Activated naive CD8-positive, alpha-beta T cell (primary cell): ENCODE results near the gene CNTROB.
A peak's percentile ranks its signal among the peaks of the same experiment; 100 is the strongest.

Source experiments
- H3K27ac Mint-ChIP-seq: one replicate; pipeline ENCODE4 v1.8.0; 2021; ENCODE audit warnings: mixed read lengths
- H3K27me3 Mint-ChIP-seq: one replicate; pipeline ENCODE4 v1.8.0; 2021; ENCODE audit warnings: mixed read lengths
- H3K36me3 Mint-ChIP-seq: one replicate; pipeline ENCODE4 v1.8.0; 2021; ENCODE audit warnings: mixed read lengths
- H3K4me1 Mint-ChIP-seq: one replicate; pipeline ENCODE4 v1.8.0; 2021; ENCODE audit warnings: low read depth, mixed read lengths
- H3K4me3 Mint-ChIP-seq: one replicate; pipeline ENCODE4 v1.8.0; 2021; ENCODE audit warnings: mild to moderate bottlenecking, mixed read lengths
- H3K9me3 Mint-ChIP-seq: one replicate; pipeline ENCODE4 v1.8.0; 2021; ENCODE audit warnings: low read depth, mixed read lengths

Gene CNTROB

DNA sequence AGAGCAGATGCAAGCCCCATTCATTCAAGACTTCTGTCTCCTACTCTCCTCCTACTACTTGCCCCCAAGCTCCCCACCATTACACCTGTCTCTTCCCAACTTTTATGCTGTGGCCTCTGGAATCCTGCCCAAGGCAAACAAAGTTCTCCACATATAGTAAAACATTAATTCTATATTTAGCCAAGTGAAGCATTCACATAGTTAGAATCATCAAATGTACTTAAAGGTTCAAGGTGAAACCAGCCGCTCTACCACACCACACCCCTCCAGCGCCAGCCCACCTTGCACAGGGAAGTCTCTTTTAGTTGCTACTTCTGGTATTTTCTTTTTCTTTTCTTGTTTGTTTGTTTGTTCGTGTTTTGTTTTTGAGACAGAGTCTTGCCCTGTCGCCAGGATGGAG is 45.0 kb downstream of the CNTROB start:
- H3K36me3 Mint-ChIP-seq, result peaks cover 13% of the 10 kb centered on the region
- no peaks in the 10 kb centered on the region for H3K27me3 Mint-ChIP-seq
- peaks cover 13% of the 10 kb centered on the region for H3K9me3 Mint-ChIP-seq
- H3K4me3 Mint-ChIP-seq, result no peak overlapping the region
- no peak overlapping the region for H3K27ac Mint-ChIP-seq
- no peaks in the 10 kb centered on the region for H3K4me1 Mint-ChIP-seq

DNA sequence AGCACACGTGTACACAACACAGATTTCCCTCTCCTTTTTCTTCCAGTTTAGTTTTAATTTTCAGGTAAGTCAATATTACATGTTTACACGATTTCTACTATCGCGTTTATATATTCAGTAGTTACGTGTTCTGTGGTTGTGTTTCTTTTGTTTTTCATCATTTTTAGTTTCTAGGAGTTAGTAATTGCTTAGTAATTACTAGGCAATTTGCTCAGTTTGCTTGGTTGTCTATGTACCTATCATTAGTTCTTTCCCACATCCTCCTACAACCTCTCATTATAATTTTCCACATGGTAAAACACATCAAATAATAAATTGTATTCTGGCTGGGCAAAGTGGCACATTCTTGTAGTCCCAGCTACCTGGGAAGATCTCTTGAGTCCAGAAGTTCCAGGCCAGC is 45.8 kb downstream of the CNTROB start:
- H3K36me3 Mint-ChIP-seq, result peaks cover 13% of the 10 kb centered on the region
- H3K9me3 Mint-ChIP-seq, result peaks cover 13% of the 10 kb centered on the region
- peaks cover 2% of the 10 kb centered on the region for H3K27me3 Mint-ChIP-seq
- no peak overlapping the region for H3K27ac Mint-ChIP-seq
- no peak overlapping the region for H3K4me3 Mint-ChIP-seq
- no peaks in the 10 kb centered on the region for H3K4me1 Mint-ChIP-seq

DNA sequence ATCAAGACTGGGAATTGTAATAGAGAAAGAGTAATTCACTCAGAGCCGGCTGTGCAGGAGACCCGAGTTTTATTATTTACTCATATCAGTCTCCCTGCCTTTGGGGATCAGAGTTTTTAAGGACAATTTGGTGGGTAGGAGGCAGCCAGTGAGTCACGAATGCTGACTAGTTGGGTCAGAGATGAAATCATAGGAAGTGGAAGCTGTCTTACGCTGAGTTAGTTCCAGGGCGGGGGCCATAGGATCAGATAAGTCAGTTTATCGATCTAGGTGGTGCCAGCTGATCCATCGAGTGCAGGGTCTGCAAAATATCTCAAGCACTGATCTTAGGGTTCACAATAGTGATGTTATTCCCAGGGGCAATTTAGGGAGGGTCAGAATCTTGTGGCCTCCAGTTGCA is 50.2 kb downstream of the CNTROB start:
- Mint-ChIP-seq H3K27ac (no peak overlapping the region), H3K36me3 (no peaks in the 10 kb centered on the region), H3K27me3 (peaks cover 2% of the 10 kb centered on the region), H3K4me3 (no peak overlapping the region), H3K9me3 (no peaks in the 10 kb centered on the region), H3K4me1 (no peaks in the 10 kb centered on the region)

DNA sequence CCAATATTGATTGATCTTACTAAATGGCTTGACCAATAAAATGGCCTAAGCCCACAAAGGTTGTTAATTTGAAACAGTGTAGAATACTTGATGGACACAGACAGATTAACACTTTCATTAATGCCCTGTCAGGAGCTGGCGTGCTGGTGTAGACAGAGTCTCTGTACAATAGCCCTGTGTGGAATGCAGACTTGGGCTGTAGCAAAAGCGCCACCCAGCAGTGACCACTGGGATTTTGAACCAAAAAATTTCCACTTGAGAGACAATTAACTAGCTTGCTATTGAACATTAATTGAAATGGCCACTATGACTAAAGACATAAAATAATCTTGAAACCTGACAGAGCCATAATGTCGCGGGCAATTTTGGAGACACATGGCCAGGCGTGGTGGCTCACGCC is 50.7 kb downstream of the CNTROB start:
- Mint-ChIP-seq H3K4me1 (no peaks in the 10 kb centered on the region), H3K27ac (no peak overlapping the region), H3K27me3 (peaks cover 2% of the 10 kb centered on the region), H3K9me3 (no peaks in the 10 kb centered on the region), H3K36me3 (no peaks in the 10 kb centered on the region), H3K4me3 (no peak overlapping the region)

DNA sequence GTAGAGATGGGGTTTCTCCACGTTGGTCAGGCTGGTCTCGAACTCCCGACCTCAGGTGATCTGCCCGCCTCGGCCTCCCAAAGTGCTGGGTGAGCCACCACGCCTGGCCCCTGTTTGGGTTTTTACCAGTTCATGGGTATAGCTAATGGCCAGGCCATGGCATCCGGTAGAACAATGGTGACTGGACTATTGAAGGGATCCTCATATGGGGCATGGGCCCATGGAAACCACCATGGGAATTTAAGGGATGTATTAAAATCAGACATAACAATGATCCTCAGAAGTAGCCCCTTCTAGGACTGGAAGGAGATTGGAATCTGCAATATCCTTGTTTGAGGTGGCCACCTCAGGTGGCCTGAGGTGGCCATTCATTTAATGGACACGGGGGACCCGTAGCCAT is 52.9 kb downstream of the CNTROB start:
- Mint-ChIP-seq H3K9me3 (no peaks in the 10 kb centered on the region), H3K27ac (no peak overlapping the region), H3K4me1 (peaks cover 10% of the 10 kb centered on the region), H3K27me3 (peaks cover 2% of the 10 kb centered on the region), H3K36me3 (no peaks in the 10 kb centered on the region), H3K4me3 (no peak overlapping the region)

DNA sequence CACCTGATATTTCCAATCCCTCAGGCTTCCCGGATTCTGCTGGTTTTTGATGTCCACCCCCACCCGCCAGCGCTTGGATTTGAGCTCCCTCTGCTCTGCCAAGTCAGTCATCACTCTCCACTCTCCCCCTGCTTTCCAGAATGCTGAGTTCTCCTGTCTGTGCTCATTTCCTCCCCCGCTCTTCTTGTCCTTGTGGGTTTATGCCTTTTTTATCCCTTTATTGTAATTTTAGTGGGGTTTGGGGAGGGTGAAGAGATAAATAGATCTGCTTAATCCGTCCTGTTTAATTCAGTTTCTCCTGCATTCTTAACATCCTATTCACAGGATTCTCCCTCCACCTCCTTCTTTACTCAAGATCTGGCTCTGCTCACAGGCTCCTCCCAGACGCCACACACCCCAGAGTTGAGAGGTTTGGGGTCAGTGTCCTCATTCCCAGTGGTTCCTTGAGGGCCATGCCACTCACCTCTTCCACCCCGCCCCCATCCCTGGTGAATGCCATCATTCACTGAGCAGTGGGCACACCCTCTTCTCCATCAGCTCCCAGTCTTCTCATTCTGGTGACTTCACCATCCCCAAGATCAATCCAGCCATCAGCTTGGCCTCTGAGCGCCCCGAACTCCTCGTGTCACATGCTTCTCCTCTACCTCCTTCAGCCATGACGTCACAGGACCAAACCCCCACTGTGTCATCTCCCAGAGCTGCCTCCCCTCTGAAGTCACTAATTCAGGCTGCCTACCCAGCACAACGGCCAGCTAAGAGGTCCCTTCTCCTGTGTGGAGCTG is 55.3 kb downstream of the CNTROB start:
- Mint-ChIP-seq H3K4me3 (no peak overlapping the region), H3K36me3 (no peaks in the 10 kb centered on the region), H3K27ac (no peak overlapping the region), H3K4me1 (peaks cover 20% of the 10 kb centered on the region), H3K27me3 (peaks cover 2% of the 10 kb centered on the region), H3K9me3 (no peaks in the 10 kb centered on the region)

DNA sequence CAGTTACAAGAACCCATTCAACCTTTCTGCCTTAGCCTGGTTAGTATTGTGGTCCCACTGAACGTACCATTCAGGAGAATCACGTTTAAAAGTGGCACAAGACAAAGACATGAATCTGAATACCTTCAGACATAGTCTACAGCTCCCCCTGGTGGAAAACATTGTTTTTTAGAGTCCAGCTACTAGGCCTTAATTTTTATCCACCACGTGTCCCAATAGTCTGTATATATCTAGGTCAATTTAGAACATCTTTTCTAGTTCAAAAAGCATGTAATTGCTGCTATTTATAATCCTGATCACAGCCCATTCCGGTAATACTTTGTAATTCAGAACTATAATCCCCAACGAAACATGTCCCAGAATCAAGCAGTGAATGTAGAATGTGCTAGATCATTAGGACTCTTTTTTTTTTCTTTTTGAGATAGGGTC is 56.8 kb downstream of the CNTROB start:
- Mint-ChIP-seq H3K9me3 (no peaks in the 10 kb centered on the region), H3K27ac (peak overlapping the region; percentile 88), H3K4me3 (peak overlapping the region; percentile 78), H3K36me3 (no peaks in the 10 kb centered on the region), H3K4me1 (peaks cover 20% of the 10 kb centered on the region), H3K27me3 (no peaks in the 10 kb centered on the region)

DNA sequence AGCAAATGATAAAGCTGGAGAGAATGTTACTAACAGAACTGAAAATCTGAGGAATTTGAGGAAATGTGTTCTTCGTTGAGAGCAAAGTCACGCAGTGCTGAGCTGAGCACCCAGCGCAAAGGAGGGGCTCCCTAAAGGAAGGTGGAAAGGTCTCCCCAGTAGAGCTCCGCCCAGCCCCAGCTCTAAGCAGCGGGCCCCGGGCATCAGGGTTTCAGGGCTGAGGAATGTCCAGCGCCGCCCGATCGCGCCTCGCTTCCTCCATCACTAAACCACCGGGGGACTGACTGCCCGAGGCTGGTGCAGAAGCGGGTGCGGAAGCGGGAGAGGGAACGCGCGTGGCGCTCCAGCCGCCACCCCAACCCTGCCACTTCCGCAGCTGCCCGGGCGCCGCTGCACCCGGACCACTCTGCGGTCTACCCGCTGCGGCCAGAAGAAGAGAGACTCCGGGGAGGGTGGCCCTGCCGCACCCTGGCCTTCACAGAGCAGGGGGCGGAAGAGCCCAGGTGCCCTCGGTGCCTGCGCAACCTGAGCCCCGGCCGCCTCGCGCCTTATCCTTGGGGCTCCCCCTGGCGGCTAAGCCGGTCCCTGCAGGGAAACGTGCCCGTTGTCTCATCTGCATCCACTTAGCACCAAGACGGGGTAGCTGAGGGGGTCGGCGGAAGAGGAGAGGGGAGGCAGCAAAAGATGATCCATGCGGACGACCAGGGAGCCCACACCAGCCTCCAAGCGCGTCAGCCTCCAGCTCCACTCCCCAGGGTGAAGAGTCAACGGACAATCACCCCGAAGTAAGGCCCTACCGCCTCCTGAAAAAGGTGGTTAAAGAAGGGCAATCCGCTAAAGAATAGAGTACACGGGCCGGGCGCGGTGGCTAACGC is 58.0 kb downstream of the CNTROB start:
- Mint-ChIP-seq H3K36me3 (no peaks in the 10 kb centered on the region), H3K27me3 (no peaks in the 10 kb centered on the region), H3K9me3 (no peaks in the 10 kb centered on the region), H3K4me1 (peaks cover 20% of the 10 kb centered on the region), H3K27ac (peak overlapping the region; percentile 88), H3K4me3 (peak overlapping the region; percentile 78)

DNA sequence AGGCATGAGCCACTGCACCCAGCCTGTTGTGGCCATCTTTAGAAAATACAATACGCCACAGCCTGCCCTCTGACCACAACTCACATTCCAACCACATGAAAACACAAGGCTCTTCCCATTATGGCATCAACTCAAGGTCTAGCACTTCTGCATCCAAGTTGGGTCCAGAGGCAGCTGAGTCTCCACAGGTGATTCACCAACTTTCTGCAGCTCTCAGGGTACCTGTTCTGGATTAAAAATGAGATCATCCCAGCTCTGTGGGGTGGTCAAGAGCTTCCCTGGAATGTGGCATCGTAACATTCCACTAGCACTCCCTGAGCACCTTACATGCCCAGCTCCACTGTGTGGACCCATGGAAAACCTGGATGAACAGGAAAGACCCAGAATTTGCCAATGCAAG is 60.5 kb downstream of the CNTROB start:
- H3K27ac Mint-ChIP-seq, result no peak overlapping the region
- H3K9me3 Mint-ChIP-seq, result no peaks in the 10 kb centered on the region
- no peaks in the 10 kb centered on the region for H3K27me3 Mint-ChIP-seq
- no peak overlapping the region for H3K4me3 Mint-ChIP-seq
- H3K36me3 Mint-ChIP-seq, result no peaks in the 10 kb centered on the region
- peaks cover 20% of the 10 kb centered on the region for H3K4me1 Mint-ChIP-seq

DNA sequence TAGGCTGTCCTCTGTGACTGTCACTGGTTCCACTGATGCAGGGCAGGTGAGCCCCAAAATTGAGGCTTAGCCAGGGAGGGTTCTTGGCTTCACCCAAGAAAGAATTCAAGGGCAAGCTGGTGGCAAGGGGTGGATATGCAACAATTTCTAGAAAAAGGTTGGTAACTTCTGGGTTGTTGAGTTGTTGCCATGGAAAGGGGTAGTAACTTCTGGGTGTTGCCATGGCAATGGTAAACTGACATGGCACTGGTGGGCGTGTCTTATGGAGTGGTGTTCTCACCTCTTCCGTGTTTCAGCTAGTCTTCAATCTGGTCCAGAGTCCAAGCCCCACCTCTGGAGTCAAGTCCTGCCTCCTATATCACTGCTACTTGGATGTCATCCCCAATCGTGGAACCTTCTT is 60.9 kb downstream of the CNTROB start:
- Mint-ChIP-seq H3K4me3 (no peak overlapping the region), H3K27ac (no peak overlapping the region), H3K4me1 (peaks cover 20% of the 10 kb centered on the region), H3K27me3 (no peaks in the 10 kb centered on the region), H3K9me3 (no peaks in the 10 kb centered on the region), H3K36me3 (no peaks in the 10 kb centered on the region)

DNA sequence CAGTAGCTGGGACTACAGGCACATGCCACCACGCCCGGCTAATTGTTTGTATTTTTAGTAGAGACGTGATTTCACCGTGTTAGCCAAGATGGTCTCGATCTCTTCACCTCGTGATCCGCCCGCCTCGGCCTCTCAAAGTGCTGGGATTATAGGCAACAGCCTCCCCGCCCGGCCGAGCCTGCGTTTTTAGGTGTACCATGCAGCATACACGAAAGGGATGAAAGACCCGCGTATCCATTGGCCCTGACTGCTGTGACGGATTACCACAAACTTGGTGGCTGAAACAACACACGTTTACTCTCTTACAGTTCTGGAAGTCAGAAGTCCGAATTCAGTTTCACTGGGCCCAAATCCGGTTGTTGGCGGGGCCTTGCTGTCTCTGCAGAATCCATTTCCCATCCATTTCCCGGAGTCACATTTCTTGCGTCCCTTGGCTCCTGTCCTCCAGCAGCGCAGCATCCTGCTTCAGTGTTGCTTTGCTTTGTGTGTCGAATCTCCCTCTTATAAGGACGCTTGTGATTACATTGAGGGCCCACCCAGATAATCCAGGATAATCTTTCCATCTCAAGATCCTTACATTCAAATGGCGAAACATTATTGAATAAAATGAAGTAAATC is 62.1 kb downstream of the CNTROB start:
- Mint-ChIP-seq H3K9me3 (no peaks in the 10 kb centered on the region), H3K4me1 (peaks cover 17% of the 10 kb centered on the region), H3K36me3 (no peaks in the 10 kb centered on the region), H3K27me3 (no peaks in the 10 kb centered on the region), H3K4me3 (no peak overlapping the region), H3K27ac (no peak overlapping the region)

DNA sequence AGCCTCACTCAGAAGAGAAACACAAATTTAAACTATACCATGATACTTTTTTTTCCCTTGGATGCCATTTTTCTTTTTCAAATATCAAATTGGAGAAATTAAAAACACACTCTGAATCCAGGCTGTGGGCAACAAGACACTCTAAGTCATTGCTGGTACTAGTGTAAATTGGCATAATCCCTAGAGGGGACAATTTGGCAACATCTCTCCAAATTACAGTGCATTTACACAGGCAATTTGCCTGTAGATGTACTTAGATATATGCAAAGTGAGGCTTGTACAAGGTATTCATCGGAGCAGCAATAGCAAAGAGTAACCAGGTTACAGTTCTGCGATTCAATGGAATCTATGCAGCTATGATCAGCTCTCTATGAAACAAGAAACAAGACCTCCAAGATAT is 63.7 kb downstream of the CNTROB start:
- Mint-ChIP-seq H3K36me3 (no peaks in the 10 kb centered on the region), H3K27me3 (no peaks in the 10 kb centered on the region), H3K9me3 (no peaks in the 10 kb centered on the region), H3K4me1 (peaks cover 4% of the 10 kb centered on the region), H3K27ac (no peak overlapping the region), H3K4me3 (no peak overlapping the region)

DNA sequence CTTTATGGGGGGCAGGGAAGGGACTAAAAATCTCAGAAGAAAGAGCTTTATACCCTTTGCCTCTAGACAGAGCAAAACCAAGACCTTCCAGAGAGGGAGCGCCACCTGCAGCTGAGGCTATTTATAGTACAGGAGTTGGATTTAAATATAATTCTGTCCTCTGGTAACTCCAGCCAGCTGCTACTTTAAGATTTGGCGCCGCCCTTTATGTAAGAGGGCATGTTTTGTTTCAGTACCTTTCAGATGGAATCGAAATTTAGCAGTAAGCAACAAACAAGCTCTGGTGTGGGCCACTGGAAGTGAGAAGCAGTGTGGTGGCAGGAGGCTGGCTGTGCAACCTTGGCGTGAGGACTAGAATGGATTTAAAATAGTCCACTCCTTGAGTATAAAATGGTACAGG is 65.2 kb downstream of the CNTROB start:
- Mint-ChIP-seq H3K27ac (no peak overlapping the region), H3K4me1 (peaks cover 4% of the 10 kb centered on the region), H3K9me3 (no peaks in the 10 kb centered on the region), H3K4me3 (no peak overlapping the region), H3K36me3 (no peaks in the 10 kb centered on the region), H3K27me3 (peaks cover 6% of the 10 kb centered on the region)
